Measurements from ENCODE around the gene PAK5. TPM values are rescaled to one million over a fixed set of nuclear protein-coding genes. Genes with fewer than 3 reads are reported as not detected.

The PAK5 gene
- total RNA-seq, 1 donor from 2014 or later = 0.10 TPM

DNA sequence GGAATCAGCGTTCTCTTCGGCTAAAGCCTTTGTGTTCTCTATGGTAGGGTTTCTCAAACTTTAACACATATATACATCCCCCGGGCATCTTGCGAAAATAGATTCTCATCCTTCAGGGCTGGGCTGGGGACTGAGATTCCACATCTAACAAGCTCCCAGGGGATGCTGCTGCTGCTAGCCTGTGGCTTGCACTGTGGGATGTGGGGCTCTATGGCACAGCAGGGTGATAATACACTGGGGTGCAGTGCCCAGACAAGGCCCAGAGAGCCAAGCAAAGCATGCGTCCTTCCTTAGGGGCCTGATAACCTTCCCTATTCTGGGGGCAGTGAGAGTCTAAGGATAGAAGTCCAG lies 222.4 kb downstream of the PAK5 start:
- H3K27me3 Mint-ChIP-seq (ENCODE audit: unreplicated experiment) = no peaks in the 10 kb centered on the region
- H3K27ac Mint-ChIP-seq (ENCODE audit: unreplicated experiment) = no peak overlapping the region
- TF ChIP-seq, protein P1, sequence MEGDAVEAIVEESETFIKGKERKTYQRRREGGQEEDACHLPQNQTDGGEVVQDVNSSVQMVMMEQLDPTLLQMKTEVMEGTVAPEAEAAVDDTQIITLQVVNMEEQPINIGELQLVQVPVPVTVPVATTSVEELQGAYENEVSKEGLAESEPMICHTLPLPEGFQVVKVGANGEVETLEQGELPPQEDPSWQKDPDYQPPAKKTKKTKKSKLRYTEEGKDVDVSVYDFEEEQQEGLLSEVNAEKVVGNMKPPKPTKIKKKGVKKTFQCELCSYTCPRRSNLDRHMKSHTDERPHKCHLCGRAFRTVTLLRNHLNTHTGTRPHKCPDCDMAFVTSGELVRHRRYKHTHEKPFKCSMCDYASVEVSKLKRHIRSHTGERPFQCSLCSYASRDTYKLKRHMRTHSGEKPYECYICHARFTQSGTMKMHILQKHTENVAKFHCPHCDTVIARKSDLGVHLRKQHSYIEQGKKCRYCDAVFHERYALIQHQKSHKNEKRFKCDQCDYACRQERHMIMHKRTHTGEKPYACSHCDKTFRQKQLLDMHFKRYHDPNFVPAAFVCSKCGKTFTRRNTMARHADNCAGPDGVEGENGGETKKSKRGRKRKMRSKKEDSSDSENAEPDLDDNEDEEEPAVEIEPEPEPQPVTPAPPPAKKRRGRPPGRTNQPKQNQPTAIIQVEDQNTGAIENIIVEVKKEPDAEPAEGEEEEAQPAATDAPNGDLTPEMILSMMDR (IDR thresholded peaks at IDR 0.05; ENCODE audit: unreplicated experiment) = no peak
- peaks cover 5% of the 10 kb centered on the region for H3K4me1 Mint-ChIP-seq (ENCODE audit: unreplicated experiment)
- H3K36me3 Mint-ChIP-seq (ENCODE audit: low read depth, unreplicated experiment) = no peaks in the 10 kb centered on the region
- no peaks in the 10 kb centered on the region for H3K9me3 Mint-ChIP-seq (ENCODE audit: unreplicated experiment)
- H3K4me3 Mint-ChIP-seq (ENCODE audit: unreplicated experiment) = no peak overlapping the region
- no peak for DNase-seq (ENCODE audit: low spot score)

DNA sequence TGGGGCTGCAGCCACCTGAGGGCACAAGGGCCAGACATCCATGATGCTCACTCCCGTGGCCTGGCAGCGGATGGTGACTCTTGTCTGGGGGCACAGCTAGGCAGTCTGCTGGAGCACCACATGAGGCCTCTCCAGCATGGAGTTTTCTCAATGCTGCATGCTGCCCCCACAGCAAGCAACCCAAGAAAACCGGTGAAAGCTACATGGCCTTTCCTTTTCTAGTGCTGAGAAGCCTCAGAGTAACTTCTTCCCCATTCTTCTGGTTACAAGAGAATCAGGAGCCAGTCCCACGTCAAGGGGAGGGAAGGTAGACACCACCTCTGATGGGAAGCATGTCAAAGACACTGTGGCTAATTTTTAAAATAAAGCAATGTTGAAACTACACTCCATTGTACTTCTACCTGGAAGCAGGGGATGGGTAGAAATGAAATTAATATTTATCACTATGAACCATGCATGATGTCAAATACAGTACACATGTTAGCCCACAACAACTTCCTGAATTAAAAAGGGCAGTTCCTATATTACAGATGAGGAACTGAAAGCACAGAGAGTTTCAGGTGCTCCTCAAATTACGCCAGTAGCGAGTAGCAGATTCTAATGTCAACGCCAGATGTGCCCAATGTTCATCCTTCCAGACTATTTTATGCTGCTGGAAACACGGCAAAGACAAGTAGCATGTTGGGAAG lies 223.0 kb downstream of the PAK5 start:
- H3K4me3 Mint-ChIP-seq (ENCODE audit: unreplicated experiment) = no peak overlapping the region
- TF ChIP-seq, protein P1 (IDR thresholded peaks at IDR 0.05; ENCODE audit: unreplicated experiment) = no peak

DNA sequence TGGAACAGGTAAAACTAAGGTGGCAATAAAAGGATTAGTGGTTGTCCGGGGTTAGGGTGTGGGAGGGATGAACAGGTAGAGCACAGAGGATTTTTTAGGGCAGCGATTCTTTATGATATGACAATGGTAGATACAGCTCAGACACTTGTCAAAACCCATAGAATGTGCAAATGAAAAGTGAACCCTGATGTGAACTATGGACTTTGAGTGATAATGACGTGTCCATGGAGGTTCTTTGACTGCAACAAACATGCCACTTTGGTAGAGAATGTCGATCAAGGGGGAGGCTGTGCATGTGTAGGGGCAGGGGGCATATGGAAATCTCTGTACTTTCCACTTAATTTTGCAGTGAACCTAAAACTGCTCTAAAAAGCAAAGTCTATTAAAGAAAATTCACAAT lies 223.8 kb downstream of the PAK5 start:
- TF ChIP-seq, protein P1 (IDR thresholded peaks at IDR 0.05; ENCODE audit: unreplicated experiment) = no peak
- Mint-ChIP-seq H3K4me3 (ENCODE audit: unreplicated experiment) (no peak overlapping the region), H3K36me3 (ENCODE audit: low read depth, unreplicated experiment) (no peaks in the 10 kb centered on the region), H3K4me1 (ENCODE audit: unreplicated experiment) (peaks cover 8% of the 10 kb centered on the region), H3K9me3 (ENCODE audit: unreplicated experiment) (no peaks in the 10 kb centered on the region), H3K27me3 (ENCODE audit: unreplicated experiment) (no peaks in the 10 kb centered on the region), H3K27ac (ENCODE audit: unreplicated experiment) (no peak overlapping the region)
- DNase-seq (ENCODE audit: low spot score) = no peak

More for the DNA sequence above, 223.0 kb downstream of the PAK5 start:
- no peaks in the 10 kb centered on the region for H3K36me3 Mint-ChIP-seq (ENCODE audit: low read depth, unreplicated experiment)
- DNase-seq (ENCODE audit: low spot score) = no peak
- H3K27ac Mint-ChIP-seq (ENCODE audit: unreplicated experiment) = no peak overlapping the region
- H3K27me3 Mint-ChIP-seq (ENCODE audit: unreplicated experiment) = no peaks in the 10 kb centered on the region
- H3K9me3 Mint-ChIP-seq (ENCODE audit: unreplicated experiment) = no peaks in the 10 kb centered on the region
- H3K4me1 Mint-ChIP-seq (ENCODE audit: unreplicated experiment) = peaks cover 8% of the 10 kb centered on the region

DNA sequence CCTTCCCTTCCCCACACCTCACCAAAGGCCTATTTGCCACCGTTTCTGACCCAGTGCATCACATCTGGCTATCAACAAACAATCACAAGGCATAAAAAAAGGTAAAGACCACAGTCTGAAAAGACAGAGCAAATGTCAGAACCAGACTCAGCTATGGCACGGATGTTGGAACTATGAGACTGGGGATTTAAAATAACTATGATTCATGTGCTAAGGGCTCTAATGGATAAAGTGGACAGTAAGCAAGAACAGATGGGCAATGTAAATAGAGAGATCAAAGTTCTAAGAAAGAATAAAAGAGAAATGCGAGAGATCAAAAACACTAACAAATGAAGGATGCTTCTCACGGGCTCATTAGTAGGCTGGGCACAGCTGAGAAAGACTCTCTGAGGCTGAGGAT lies 225.0 kb downstream of the PAK5 start:
- no peaks in the 10 kb centered on the region for H3K9me3 Mint-ChIP-seq (ENCODE audit: unreplicated experiment)
- H3K4me1 Mint-ChIP-seq (ENCODE audit: unreplicated experiment) = peaks cover 8% of the 10 kb centered on the region
- H3K27ac Mint-ChIP-seq (ENCODE audit: unreplicated experiment) = no peak overlapping the region
- DNase-seq (ENCODE audit: low spot score) = no peak
- TF ChIP-seq, protein P1 (IDR thresholded peaks at IDR 0.05; ENCODE audit: unreplicated experiment) = no peak
- no peaks in the 10 kb centered on the region for H3K36me3 Mint-ChIP-seq (ENCODE audit: low read depth, unreplicated experiment)
- no peaks in the 10 kb centered on the region for H3K27me3 Mint-ChIP-seq (ENCODE audit: unreplicated experiment)
- H3K4me3 Mint-ChIP-seq (ENCODE audit: unreplicated experiment) = no peak overlapping the region

DNA sequence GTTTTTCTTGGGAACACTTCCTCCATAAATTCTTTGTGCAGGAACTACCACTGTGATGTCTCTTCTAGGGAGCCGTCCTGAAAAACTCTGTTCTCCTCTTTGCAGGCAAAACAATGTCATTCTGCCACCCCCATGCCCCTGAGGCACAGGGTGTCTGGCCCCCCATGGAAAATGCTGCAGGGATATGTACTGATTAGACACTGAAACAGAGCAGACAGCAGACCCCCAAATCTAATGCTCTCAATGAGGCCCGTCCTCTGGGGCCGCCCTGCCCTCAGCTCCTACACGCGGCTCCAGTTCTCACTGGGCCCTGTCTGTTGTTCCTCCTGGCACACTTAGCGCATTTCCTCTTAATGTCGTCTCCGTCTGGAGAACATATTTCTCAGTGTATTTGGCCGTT lies 227.0 kb downstream of the PAK5 start:
- TF ChIP-seq, protein P1 (IDR thresholded peaks at IDR 0.05; ENCODE audit: unreplicated experiment) = no peak
- Mint-ChIP-seq H3K27me3 (ENCODE audit: unreplicated experiment) (no peaks in the 10 kb centered on the region), H3K4me1 (ENCODE audit: unreplicated experiment) (peaks cover 8% of the 10 kb centered on the region), H3K4me3 (ENCODE audit: unreplicated experiment) (no peak overlapping the region), H3K9me3 (ENCODE audit: unreplicated experiment) (no peaks in the 10 kb centered on the region), H3K36me3 (ENCODE audit: low read depth, unreplicated experiment) (no peaks in the 10 kb centered on the region), H3K27ac (ENCODE audit: unreplicated experiment) (no peak overlapping the region)
- DNase-seq (ENCODE audit: low spot score) = no peak
